ENCODE measurements around the gene CTSH.

GRCh38 chr15:78946493-78946892 is 1.6 kb upstream of the CTSH start:
- no peak for TF ChIP-seq CTCF (IDR thresholded peaks at IDR 0.05)
- no peak for TF ChIP-seq SIN3A (IDR thresholded peaks at IDR 0.05; ENCODE audit: borderline replicate concordance, insufficient read depth, low read depth, low read length)

All from Panc1 (cell line).